NB4 (cell line): ENCODE measurements around the gene KIF1A.

Experiments used
- POLR2A ChIP-seq: IDR thresholded peaks from 2 replicates; pipeline ENCODE4 v1.6.1; 2011; ENCODE audit warnings: mild to moderate bottlenecking; ENCODE audit not compliant: insufficient read length; ENCODE audit errors: extremely low read depth
- TF ChIP-seq, protein P1 (sequence below): IDR thresholded peaks from one replicate; pipeline ENCODE4 v1.5.1; 2012; ENCODE audit warnings: low read depth, low read length

GRCh38 chr2:240833724-240834285 is 13.8 kb upstream of the KIF1A start:
- no peak for TF ChIP-seq POLR2A
- TF ChIP-seq, protein P1, sequence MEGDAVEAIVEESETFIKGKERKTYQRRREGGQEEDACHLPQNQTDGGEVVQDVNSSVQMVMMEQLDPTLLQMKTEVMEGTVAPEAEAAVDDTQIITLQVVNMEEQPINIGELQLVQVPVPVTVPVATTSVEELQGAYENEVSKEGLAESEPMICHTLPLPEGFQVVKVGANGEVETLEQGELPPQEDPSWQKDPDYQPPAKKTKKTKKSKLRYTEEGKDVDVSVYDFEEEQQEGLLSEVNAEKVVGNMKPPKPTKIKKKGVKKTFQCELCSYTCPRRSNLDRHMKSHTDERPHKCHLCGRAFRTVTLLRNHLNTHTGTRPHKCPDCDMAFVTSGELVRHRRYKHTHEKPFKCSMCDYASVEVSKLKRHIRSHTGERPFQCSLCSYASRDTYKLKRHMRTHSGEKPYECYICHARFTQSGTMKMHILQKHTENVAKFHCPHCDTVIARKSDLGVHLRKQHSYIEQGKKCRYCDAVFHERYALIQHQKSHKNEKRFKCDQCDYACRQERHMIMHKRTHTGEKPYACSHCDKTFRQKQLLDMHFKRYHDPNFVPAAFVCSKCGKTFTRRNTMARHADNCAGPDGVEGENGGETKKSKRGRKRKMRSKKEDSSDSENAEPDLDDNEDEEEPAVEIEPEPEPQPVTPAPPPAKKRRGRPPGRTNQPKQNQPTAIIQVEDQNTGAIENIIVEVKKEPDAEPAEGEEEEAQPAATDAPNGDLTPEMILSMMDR = no peak
